SHP77 treated with DMSO at 0.1 percent for 48 hours (cell line): ENCODE results near the gene AMN.
"Not testable (repeated sequence)": the region's sequence is repeated elsewhere in the genome, so short reads cannot be mapped to it uniquely, and the experiment has no call there.

Experiments
- DNase-seq: peaks from one replicate; lab custom pipeline; 2025; lab: John Stamatoyannopoulos, UW

Gene AMN

DNA sequence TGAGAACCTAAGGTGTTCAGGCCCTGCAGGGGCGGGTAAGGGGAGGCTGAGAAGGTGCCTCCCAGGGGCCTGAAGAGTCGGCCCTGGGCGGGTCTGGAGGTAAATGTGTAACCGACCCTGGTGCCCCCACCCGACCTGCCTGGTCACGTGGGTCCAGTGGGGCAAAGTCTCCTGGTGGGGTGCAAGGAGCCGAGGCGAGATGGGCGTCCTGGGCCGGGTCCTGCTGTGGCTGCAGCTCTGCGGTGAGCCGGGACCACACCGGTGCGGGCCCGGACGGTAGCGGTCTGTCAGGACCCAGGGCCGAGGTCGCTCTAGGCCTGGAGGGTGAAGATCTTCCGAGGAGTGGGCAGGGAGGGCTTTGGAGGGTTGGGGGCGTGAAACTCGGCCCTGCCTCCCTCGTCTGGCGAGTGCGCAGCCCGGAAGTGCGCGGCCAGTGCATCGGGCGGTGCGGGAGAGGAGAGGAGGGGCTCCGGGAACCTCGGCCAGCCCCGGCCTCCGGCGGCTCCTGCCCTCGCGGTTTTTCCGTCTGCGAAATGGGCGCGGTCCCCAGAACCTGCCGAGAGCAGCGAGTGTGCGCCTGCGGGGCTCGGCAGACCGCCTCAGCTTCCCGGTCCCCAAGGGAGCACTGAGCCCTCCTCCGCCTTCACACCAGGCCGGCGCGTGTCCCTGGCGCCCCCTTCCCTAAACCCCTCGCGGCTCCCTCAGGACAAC is at the start of gene AMN:
Gene AMN, plus strand, starts transcription at position 174 of the 711 bp plus-strand sequence. Its CDS starts 26 bp downstream, at position 200.
- no peak for DNase-seq

DNA sequence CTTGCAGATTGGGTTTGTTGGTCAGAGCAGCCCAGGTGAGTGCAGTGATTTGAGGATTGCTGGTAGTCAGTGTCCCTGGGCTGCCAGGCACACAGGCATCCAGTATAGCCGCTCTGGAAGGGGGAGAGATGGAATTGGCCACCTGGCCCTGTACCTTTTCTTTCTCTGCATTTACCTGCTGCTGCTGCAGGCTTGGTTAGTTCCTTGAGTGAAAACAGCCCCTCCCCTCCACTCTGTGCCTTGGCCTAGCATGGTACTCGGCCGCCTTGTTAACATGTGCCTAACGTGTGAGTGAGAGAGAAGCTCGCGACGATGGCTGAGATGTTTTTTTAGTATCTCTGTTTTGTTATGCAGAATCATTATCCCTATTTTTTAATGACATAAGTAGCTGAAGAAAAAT is 49.3 kb upstream of the AMN start:
- no peak for DNase-seq

DNA sequence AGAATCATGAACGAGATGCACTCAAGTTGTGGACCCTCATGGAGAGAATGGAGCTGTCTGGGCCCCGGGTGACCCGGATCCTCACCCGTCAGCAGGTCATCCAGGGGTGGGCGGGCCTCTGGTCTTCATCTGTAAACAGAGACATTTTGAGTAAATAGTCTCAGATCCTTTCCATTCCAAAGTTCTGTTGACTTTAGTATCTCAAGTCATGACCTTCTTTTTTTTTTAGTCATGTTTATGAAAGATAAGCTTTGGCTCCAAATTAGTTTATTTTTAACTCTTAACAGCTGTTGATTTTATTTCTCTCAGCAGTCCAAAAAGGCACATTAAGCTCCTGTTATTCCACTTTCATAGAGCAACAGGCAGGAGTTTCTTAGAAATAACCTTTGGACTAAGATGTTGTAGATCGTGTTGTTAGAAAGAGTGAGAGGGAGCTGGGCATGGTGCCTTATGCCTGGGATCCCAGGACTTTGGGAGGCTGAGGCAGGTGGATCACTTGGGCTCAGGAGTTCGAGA is 48.9 kb upstream of the AMN start:
- no peak for DNase-seq

DNA sequence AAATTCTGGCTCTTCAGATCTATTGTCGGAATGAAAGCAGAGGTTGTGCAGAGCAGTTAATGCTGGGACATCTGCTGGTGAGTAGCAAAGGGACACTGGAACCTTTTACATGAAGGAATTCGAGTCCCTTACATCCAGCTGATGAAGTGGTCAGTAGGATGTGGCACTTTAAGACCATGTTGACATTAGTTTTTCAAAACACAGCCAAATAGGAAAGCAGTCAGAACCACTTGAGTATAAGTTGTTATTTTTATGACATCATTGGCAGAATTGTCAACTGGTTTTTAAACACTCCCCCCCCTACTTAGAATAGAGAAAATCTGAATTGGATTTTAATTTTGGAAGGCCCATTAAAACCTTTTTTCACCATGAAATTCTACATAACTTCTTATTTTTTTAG is 46.8 kb upstream of the AMN start:
- no peak for DNase-seq

DNA sequence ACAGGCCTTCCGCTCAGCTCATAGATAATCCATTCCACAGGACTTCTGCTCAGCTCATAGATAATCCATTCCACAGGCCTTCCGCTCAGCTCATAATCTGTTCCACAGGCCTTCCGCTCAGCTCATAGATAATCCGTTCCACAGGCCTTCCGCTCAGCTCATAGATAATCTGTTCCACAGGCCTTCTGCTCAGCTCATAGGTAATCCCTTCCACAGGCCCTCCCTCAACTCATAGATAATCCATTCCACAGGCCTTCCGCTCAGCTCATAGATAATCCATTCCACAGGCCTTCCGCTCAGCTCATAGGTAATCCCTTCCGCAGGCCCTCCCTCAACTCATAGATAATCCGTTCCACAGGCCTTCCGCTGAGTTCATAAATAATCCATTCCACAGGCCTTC is 45.0 kb upstream of the AMN start:
- not testable (repeated sequence) for DNase-seq

DNA sequence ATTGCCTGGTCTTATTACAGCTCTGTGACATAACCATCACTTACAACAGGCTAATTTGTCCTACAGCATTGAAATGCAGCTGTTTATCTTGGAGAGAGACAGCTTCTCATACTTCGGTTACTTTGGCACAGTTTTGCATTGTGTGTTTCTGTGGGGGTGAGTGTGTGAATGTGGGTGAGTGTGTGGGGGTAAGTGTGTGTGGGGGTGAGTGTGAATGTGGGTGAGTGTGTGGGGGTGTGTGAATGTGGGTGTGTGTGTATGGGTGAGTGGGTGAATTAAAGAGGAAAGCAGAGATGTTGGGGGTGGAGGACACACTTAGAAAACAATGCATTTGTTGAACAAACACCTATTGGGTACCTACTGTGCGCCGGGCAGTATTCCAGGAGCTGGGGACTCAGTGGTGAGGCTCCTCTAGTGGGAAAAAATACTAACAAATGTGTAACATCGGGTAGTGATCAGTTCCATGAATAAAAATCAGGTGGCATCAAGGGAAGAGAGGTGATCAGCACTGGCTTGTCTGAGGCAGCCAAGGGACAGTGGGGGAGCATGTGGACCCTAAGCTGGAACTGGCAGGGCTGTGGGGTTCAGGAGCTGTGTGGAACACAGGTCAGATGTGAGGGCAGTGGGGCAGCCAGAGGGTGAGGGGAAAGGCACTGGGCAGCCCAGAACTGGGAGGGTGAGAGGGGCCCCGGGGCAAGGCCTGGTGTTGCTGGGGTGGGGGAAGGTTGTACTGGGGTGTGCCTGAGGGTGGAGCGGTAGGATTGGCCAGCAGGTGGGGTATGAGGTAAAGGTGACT is 44.1 kb upstream of the AMN start:
- DNase-seq = no peak

DNA sequence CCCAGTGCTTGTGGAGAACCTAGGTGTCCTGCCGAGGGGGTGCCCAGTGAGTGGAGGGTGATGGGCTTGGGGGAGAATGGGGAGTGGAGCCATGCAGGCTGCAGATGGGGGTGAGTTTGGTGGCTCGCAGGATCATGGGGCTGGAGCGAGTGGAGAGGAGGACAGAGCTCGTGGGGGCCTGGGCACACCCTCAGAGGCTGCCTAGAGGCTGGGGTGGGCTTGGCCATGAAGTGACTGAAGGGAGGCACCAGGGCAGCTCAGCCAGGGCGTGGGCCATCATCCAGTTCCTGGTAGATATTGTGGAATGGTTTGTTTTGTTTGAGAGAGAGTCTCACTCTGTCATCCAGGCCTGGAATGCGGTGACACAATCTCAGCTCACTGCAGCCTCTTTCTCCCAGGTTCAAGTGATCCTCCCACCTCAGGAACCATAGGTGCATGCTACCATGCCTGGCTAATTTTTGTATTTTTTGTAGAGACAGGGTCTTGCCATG is 43.4 kb upstream of the AMN start:
- DNase-seq = no peak

DNA sequence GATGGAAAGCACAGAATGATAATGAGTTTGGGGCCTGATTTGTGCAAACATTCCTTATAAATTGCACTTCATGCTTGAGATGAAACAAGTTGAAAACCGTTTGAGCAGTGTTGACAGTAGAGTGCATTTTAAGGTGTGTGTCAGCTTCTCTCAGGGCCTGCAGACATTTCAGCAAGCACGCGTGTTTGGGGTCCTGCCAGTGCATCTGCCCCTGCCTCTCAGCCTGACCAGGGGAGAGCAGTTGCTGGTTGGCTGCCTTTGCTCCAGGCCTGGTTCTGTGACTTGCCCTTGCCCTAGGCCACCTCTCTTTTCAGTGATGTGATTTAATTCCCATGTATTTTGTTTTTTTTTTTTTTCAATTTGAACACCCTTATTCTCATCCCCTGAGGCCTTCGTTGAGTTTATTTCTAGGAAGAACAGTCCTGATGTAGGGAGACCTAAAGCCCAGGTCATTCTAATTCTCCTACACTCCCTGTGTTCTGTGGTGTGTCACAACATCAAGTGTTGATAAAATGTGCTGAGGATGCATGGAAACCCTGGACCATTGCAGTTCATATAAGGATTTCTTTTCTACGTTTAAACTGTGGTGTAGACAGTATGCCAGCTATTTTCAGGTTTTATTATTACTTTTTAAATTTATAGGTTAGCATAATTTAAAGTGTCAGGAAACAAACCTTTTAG is 40.1 kb upstream of the AMN start:
- DNase-seq = no peak

DNA sequence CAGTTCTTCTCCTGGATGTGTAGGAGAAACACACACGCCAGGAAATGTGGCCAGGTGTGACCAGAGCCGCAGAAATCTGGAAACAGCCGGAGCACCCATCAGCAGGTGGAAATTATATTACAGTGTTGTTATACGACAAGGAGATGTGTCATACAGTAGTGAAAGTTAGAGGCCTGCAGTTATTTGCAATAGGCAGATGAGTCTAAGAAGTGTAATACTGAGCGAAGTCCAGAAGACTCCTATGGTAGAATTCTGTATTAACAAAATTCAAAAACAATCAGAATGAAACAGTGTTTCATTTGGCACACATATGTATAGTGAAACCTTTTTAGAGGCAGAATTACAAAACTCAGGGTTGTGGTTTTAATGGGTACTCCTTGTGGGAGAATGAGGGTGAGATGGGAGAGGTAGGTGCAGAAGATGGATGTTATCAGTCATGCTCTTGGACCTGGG is 39.3 kb upstream of the AMN start:
- no peak for DNase-seq

DNA sequence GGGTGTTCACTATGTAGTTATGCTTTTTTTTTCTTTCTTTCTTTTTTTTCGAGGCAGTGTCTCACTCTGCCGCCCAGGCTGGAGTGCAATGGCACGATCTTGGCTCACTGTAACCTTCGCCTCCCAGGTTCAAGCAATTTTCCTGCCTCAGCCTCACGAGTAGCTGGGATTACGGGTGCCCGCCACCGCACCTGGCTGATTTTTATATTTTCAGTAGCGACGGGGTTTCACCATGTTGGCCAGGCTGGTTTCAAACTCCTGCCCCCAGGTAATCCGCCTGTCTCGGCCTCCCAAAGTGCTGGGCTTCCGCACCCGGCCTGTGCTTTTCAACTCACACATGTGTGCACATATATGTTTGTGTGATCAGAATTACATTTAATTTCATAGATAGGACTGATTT is 38.9 kb upstream of the AMN start:
- DNase-seq = no peak

DNA sequence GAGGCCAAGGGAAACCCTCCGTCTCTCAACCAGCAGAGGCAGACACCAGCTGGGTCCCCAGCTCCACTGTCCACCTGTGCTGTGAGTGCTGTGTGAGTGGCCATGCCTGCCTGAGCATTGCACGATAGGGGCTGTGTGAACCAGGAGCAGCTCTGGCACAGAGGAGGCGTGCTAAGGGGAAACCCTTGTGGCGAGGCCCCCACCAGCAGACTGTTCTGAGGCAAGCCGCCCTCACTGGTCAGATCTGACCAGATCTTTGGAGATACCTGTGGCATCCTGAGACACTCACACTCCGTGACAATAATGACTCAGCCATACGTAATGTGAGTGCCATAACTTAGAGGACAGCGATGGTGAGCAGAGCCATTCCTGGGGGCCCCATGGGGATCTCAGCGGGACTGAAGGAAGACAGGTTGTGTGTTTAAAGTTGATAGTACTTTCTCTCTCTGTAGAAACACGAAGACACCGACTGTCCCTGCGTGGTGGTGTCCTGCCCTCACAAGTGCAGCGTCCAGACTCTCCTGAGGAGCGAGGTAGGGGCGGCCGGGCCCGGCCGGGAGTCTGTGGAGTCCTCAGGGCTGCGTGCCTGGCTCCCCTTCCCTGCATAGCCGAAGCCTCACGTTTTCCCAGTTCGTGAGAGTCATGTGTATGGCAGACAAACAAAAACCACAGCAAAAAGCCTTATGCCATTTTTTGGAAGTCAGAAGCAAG is 36.6 kb upstream of the AMN start:
- DNase-seq = no peak

DNA sequence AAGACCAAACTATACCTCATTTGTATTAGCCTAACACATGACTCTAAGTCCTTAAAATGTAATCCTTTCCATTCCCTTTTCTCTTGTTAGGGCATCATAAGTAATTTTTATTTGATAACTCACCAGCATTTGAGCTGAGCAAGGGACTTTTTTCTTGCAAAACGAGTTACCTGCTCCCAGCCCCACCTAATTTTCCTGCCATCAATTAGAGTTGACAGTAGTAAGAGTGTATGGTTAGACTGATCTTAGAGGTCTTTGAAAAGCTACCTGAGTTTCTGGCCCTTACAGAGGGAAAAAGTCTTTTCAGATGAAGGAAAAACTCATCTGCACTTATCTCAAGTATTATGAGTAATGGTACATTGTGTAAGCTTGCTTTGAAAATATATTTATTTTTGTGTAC is 33.7 kb upstream of the AMN start:
- no peak for DNase-seq

DNA sequence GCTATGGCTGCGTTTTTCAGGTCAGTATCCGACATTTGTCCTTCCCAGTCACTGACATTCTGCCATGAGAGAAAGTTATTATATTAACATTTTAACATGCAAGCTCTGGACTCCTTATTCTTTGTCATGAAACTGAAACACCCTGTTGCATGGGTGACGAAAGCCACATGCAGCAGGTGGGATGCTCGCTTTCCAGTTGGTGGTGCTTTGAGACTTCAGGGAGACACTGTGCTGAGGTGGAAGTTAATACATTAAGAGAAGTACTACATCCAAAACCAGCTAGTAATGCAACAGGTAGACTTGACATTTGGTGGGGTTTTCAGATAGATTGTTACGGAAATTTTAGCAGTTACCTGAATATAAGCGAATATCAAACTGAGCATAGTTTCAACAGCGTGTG is 32.8 kb upstream of the AMN start:
- no peak for DNase-seq

DNA sequence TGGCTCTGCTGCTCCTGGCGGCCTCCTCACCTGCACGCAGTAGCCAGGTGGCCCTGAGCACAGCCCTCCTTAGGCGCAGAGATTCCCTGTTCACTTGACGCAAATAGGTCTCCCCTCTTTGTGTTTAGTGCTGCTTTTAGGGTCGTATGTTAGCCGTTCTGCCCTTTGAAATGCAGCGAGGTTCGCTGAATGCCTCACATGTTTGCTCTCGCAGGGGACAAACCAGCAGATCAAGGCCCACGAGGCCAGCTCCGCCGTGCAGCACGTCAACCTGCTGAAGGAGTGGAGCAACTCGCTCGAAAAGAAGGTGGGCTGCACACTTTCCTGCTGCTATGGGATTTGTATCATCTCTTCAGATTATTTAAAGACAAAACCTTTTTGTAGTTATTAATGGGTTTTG is 31.4 kb upstream of the AMN start:
- no peak for DNase-seq

DNA sequence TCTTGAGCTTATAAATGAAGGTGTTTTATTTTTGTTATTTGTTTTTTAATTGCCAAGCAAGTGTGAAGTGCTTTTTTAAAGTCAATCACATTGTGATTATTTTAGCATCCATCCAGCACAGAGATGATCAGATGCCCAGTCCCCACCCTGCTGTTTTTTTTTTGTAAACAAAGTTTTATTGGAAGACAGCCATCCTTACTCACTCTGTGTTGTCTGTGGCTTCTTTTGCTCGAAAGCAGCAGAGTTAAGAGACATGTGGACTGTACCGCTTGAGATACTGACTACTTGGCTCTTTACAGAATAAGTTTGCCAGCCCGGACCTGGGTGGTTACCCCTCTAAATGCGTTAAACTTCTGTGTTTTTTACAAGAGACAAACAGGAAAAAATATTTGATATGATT is 30.9 kb upstream of the AMN start:
- no peak for DNase-seq

DNA sequence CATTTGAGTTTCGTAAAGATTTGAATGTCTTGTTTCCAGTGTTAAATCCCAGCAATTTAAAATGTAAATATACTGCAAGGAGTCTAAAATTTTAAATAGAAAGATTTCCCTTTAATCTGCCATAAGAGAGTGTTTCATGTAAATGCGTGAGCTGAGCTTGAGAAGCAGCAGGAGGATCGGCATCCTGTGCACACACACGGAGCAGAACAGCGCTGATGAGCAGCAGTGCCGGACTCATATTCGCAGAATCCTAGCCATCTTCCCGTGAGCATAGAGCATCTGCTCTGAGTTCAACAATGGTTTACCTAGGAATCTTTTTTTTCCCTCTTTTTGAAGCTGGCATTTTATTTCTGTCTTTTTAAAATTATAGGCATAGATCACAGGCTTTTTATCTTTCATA is 29.8 kb upstream of the AMN start:
- DNase-seq = no peak

DNA sequence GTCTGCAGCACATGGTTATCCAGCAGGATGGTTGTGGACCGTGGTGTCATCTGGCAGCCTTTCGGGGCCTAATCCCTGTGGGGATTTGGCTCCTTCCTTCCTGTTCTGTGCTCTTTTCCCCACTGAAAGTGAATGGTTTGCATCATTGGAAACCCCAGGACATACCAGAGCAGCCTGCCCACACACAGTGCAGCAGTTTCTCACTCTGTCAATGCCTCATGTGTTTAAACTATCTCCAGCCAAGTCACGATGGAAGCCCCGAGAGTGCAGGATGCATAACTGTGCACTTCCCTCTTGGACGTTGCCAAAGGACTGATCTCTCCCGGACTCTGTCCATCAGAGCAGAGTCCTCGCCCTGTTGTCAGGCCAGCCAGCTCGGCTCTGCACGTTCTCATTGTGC is 29.0 kb upstream of the AMN start:
- no peak for DNase-seq

DNA sequence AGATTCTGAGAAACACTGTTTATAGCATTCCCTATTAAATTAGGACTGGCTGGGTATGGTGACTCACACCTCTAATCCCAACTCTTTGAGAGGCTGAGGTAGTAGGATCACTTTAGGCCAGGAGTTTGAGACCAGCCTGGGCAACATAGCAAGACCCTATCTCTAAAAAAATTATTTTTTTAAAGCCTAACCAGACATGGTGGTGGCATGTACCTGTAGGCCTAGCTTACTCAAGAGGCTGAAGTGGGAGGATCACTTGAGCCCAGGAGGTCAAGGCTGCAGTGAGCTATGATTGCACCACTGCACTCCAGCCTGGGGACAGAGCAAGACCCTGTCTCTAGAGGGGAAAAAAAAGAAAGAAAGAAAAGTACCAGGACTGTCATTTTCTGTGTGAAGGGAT is 25.7 kb upstream of the AMN start:
- DNase-seq = not testable (repeated sequence)

DNA sequence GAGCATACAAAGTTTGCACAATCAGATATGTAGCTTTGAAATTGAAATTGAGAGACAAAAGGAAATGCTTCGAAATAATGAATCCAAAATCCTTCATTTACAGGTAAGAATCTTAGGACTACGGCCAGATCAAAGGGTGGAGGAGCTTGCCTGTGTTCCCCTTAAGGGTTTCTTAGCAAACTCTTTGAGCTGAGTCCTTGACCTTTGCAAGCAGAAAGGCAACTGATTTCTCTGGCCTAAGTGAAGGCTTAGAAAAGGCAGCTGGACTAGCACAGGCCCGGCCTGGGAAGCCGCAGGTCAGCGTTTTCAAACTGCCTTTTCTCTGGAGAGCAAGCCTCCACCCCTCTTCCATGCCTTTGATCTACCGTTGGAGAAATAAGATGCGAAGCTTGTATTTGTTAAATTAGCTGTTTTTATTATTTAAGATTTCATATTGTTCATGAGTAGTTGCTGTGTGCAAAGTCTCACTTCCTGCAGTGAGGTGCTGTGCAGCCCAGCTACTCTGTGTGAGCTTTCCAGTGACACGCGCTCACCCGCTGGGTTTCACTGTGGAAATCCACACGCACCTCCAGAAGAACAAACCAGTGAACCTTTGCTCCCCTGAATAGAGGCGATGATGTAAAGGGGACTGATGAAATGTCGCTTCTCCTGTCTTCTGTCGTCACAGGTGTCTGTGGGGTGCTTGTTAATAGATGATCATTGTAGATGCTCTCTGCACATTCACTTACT is 25.0 kb upstream of the AMN start:
- no peak for DNase-seq

DNA sequence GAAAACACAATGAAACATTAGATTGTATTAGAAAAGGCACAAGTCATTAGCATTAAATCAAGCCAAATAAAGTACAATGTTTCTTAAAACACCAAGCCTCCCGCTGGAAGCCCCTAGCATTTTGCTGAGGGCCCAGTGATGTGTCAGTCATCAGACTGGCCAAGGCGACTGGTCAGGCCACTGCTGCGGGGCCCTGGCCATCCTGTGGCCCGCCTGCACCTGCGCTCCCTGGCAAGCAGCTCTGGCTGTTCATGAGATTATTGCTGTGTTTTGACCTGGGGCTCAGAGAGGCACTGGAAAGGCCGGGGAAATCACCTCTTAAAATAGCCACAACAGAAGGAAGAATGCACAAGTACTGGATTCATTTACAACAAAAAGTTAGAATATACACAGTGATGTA is 24.2 kb upstream of the AMN start:
- DNase-seq = no peak

DNA sequence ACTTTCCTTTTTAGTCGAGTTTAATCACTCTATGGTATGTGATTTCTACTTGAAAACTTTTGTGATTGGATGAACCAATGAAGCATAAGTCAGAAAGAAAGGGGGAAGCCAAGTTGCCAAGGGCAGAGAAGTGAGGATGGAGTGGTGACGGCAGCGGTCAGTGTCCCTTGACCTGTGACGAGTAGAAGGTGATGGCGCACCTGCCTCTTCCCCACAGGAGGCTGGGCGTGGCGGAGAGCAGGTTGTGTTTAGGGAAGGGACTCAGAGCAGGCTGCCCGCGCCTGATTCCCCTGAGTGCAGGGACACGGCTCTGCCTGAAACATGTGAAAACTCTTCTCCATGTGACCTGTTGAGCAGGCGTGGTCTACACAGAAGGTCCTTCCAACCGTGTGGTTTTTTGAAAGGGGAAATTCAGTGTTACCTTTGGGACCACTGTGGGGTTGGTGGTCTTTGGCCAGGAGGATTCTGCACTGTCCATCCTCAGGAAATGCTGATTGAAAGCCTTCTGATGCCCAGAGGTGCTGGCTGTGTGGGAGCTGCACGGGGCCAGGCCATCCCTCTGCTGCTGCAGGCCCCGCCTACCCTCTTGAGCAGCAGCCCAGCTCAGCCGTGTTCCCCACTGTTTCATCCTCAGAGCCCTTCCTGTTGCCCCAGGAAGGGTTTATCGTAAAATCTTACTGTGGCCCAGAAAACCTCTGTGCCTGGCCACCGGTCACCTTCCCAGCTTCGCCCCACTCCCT is 23.5 kb upstream of the AMN start:
- DNase-seq = no peak
